Measurements from ENCODE around the gene ELK4. TPM values are rescaled to one million over a fixed set of nuclear protein-coding genes. Genes with fewer than 3 reads are reported as not detected.

ELK4 gene
- total and polyA plus RNA-seq, 2 of the 8 experiments (the other 6 are each of a cell fraction or from before 2014, with no cell fraction given), result 2.9 to 26.3 TPM

GRCh38 chr1:205680073-205680851 lies 48.5 kb upstream of the ELK4 start, which contains the start of gene SLC45A3:
Gene SLC45A3 (minus strand): TSS chr1:205680509. CDS start chr1:205664656, 15,853 bp downstream.
- peaks cover 10% of the 10 kb centered on the region for H3K79me1 ChIP-seq (ENCODE audit: low read depth, low read length)
- no peaks in the 10 kb centered on the region for H3K36me3 ChIP-seq (ENCODE audit: control insufficient read depth in 2 of 4, insufficient read depth in 4 of 4, low read length in 3 of 4)
- ChIA-PET POLR2A (ENCODE audit: partially characterized antibody) (interaction anchor here (0.9 to 5.4 kb wide), 15 partner anchors 9 to 88 kb away, joined by 3 to 49 read pairs (median 6); partner anchors contain the start of gene ELK4), CTCF (ENCODE audit: partially characterized antibody) (interaction anchor here (0.6 to 17.5 kb wide), 12 partner anchors 8 to 235 kb away, joined by 3 to 378 read pairs (median 4); no protein-coding TSS in a partner anchor)
- peak within 1 kb of the TSS; percentile 48; the same call in 1 of the 2 replicates for H3K27ac ChIP-seq (ENCODE audit: low read depth, low read length)
- H4K91ac ChIP-seq (replicated peaks; ENCODE audit: insufficient read length, low read length), result peak within 1 kb of the TSS; percentile 22
- H3K79me2 ChIP-seq (ENCODE audit: control insufficient read depth in 1 of 2, insufficient read depth in 2 of 2, low read length in 2 of 2), result peaks cover 0 to 36% of the 10 kb centered on the region in 2 experiments; a peak in 3 of 4 replicates
- peak within 1 kb of the TSS; percentile 63 to 93 (median 72) for H3K4me3 ChIP-seq (ENCODE audit: extremely low read depth in 1 of 4, insufficient read depth in 2 of 4, low read depth in 3 of 4, low read length in 4 of 4)
- no peak within 1 kb of the TSS for H3K14ac ChIP-seq (ENCODE audit: insufficient read length)
- H4K20me1 ChIP-seq (replicated peaks in 1 of 2; ENCODE audit: control insufficient read depth in 1 of 2, insufficient read depth in 2 of 2, low read length in 2 of 2), result peaks cover 0 to 7% of the 10 kb centered on the region in 2 experiments
- peak within 1 kb of the TSS; percentile 88 for H3K4ac ChIP-seq (replicated peaks; ENCODE audit: insufficient read length, low read depth, low read length)
- peaks cover 11% of the 10 kb centered on the region for H3K23me2 ChIP-seq (ENCODE audit: low read depth, low read length)
- 0 out of 2 replicates have a peak within 1 kb of the TSS, but pooled peaks have one; percentile 68 for H2BK12ac ChIP-seq (ENCODE audit: low read depth, low read length)
- H3K27me3 ChIP-seq (replicated peaks in 1 of 4; ENCODE audit: control insufficient read depth in 3 of 4, extremely low read depth in 1 of 4, insufficient read depth in 3 of 4, low read length in 3 of 4), result peaks cover 0 to 11% (median 2%) of the 10 kb centered on the region in 4 experiments; a peak in 2 of 7 replicates
- H2AK5ac ChIP-seq (ENCODE audit: low read depth, low read length), result no peak within 1 kb of the TSS
- peak within 1 kb of the TSS; percentile 79 to 83 for H3K4me2 ChIP-seq (ENCODE audit: insufficient read depth in 1 of 2, low read depth in 2 of 2, low read length in 2 of 2)
- FAIRE-seq, result no peak
- H3K18ac ChIP-seq (ENCODE audit: extremely low read depth, low read length), result peak within 1 kb of the TSS; percentile 78
- peak within 1 kb of the TSS; percentile 5 for H3K56ac ChIP-seq (replicated peaks; ENCODE audit: insufficient read length, low read depth, low read length)
- WGBS, 2 experiments (ENCODE audit: extremely low coverage in 1 of 2, insufficient coverage in 1 of 2, insufficient read length in 1 of 2, insufficient replicate concordance in 2 of 2, low coverage in 1 of 2, low lambda C conversion rate in 2 of 2, missing lambda C conversion rate in 1 of 2), result 2% methylated on average over 40 of the region's 86 CpGs; no CpG with 5 or more reads in 1 of the 2 experiments
- H2BK15ac ChIP-seq (ENCODE audit: low read length), result peak within 1 kb of the TSS; percentile 81; the same call in 1 of the 2 replicates
- peak within 1 kb of the TSS; percentile 90 for H2BK20ac ChIP-seq (ENCODE audit: low read length)
- DNase-seq (ENCODE audit: low read depth in 1 of 2, low spot score in 2 of 2), result no peak
- peaks cover 4 to 30% (median 15%) of the 10 kb centered on the region in 4 experiments for H3K4me1 ChIP-seq (replicated peaks in 1 of 4; ENCODE audit: control insufficient read depth in 3 of 4, insufficient read depth in 4 of 4, low read length in 3 of 4)
- H2AFZ ChIP-seq (ENCODE audit: low read length), result no peak within 1 kb of the TSS
- peak within 1 kb of the TSS; percentile 24; the same call in 1 of the 2 replicates for H2BK5ac ChIP-seq (ENCODE audit: low read depth, low read length)
- no peak within 1 kb of the TSS for H2BK120ac ChIP-seq (replicated peaks; ENCODE audit: low read depth, low read length)
- peak within 1 kb of the TSS; percentile 4 to 35 (median 15); a peak in 3 of 7 replicates for H3K9ac ChIP-seq (replicated peaks in 1 of 4; ENCODE audit: extremely low read depth in 1 of 4, low read depth in 3 of 4, low read length in 3 of 4)
- peak within 1 kb of the TSS; percentile 35 for H4K5ac ChIP-seq (ENCODE audit: insufficient read length, low read depth, low read length)
- H3K23ac ChIP-seq (ENCODE audit: insufficient read length), result no peak within 1 kb of the TSS
- peak within 1 kb of the TSS; percentile 90 for H4K8ac ChIP-seq (ENCODE audit: extremely low read depth, insufficient read depth, low read length)
- H3K9me3 ChIP-seq (ENCODE audit: insufficient read depth in 2 of 2, low read depth in 1 of 2, low read length in 1 of 2), result no peaks in the 10 kb centered on the region
- TF ChIP-seq JUND (IDR thresholded peaks at IDR 0.05; ENCODE audit: low read length) (no peak), TEAD4 (IDR thresholded peaks at IDR 0.05; ENCODE audit: low read depth, low read length) (no peak), E2F6 (IDR thresholded peaks at IDR 0.05) (no peak; the same call in 1 of the 2 replicates), POLR2A (IDR thresholded peaks at IDR 0.05; ENCODE audit: control extremely low read depth in 1 of 2, low read depth in 2 of 2, low read length in 2 of 2) (peak in 1 of 2 experiments; percentile 31; a peak in 1 of 3 replicates), BACH1 (IDR thresholded peaks at IDR 0.05; ENCODE audit: low read length) (0 out of 2 replicates have a peak, but pooled peaks have one; percentile 4), SP2 (IDR thresholded peaks at IDR 0.05; ENCODE audit: low read length) (no peak), CBX5 (IDR thresholded peaks at IDR 0.05; ENCODE audit: low read depth, low read length) (no peak), PHF8 (conservative IDR thresholded peaks at IDR 0.05; ENCODE audit: low read depth, low read length) (peak; percentile 39; the same call in 1 of the 2 replicates), KDM4A (IDR thresholded peaks at IDR 0.05; ENCODE audit: low read depth, low read length, severe bottlenecking) (peak; percentile 95), KDM1A (IDR thresholded peaks at IDR 0.05; ENCODE audit: borderline replicate concordance, low read length) (no peak)
